ENCODE data around the gene HELB.

DNA sequence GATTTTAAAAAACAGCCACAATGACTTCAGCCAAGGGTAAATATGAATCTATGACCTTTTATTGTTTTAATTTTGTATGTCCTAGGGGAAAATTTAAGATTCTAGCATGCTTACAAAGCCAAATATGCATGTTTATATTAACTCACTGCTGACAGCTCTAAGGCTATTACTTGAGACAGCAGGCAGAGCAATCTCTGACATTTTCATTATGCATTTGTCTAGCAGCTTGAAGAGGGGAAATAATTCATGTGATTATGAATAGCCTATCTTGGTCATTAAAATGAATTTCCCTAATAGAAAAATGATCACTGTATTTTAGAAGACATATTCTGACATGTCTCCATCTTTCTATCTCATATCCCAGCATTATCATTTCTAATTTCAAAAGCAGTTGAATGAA, 46.6 kb upstream of the HELB start:
- TF ChIP-seq, protein P1, sequence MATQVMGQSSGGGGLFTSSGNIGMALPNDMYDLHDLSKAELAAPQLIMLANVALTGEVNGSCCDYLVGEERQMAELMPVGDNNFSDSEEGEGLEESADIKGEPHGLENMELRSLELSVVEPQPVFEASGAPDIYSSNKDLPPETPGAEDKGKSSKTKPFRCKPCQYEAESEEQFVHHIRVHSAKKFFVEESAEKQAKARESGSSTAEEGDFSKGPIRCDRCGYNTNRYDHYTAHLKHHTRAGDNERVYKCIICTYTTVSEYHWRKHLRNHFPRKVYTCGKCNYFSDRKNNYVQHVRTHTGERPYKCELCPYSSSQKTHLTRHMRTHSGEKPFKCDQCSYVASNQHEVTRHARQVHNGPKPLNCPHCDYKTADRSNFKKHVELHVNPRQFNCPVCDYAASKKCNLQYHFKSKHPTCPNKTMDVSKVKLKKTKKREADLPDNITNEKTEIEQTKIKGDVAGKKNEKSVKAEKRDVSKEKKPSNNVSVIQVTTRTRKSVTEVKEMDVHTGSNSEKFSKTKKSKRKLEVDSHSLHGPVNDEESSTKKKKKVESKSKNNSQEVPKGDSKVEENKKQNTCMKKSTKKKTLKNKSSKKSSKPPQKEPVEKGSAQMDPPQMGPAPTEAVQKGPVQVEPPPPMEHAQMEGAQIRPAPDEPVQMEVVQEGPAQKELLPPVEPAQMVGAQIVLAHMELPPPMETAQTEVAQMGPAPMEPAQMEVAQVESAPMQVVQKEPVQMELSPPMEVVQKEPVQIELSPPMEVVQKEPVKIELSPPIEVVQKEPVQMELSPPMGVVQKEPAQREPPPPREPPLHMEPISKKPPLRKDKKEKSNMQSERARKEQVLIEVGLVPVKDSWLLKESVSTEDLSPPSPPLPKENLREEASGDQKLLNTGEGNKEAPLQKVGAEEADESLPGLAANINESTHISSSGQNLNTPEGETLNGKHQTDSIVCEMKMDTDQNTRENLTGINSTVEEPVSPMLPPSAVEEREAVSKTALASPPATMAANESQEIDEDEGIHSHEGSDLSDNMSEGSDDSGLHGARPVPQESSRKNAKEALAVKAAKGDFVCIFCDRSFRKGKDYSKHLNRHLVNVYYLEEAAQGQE (IDR thresholded peaks at IDR 0.05; ENCODE audit: low read depth, low read length), result no peak
- TF ChIP-seq, protein P2, sequence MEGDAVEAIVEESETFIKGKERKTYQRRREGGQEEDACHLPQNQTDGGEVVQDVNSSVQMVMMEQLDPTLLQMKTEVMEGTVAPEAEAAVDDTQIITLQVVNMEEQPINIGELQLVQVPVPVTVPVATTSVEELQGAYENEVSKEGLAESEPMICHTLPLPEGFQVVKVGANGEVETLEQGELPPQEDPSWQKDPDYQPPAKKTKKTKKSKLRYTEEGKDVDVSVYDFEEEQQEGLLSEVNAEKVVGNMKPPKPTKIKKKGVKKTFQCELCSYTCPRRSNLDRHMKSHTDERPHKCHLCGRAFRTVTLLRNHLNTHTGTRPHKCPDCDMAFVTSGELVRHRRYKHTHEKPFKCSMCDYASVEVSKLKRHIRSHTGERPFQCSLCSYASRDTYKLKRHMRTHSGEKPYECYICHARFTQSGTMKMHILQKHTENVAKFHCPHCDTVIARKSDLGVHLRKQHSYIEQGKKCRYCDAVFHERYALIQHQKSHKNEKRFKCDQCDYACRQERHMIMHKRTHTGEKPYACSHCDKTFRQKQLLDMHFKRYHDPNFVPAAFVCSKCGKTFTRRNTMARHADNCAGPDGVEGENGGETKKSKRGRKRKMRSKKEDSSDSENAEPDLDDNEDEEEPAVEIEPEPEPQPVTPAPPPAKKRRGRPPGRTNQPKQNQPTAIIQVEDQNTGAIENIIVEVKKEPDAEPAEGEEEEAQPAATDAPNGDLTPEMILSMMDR (IDR thresholded peaks at IDR 0.05 in 2 of 3, conservative IDR thresholded peaks at IDR 0.05 in 1 of 3; ENCODE audit: control insufficient read depth in 2 of 3, extremely low read depth in 1 of 3, insufficient read depth in 1 of 3, low read depth in 3 of 3, low read length in 3 of 3), result no peak
- TF ChIP-seq YY1 (IDR thresholded peaks at IDR 0.05; ENCODE audit: low read depth, low read length) (no peak), GATAD2B (conservative IDR thresholded peaks at IDR 0.05; ENCODE audit: low read depth) (no peak), ASH2L (IDR thresholded peaks at IDR 0.05; ENCODE audit: borderline replicate concordance, low read depth) (no peak), EP300 (IDR thresholded peaks at IDR 0.05; ENCODE audit: borderline replicate concordance in 1 of 2, control insufficient read depth in 1 of 2, low read depth in 2 of 2, low read length in 2 of 2) (no peak), KAT2A (conservative IDR thresholded peaks at IDR 0.05; ENCODE audit: control insufficient read depth, low read depth, low read length) (no peak), SIN3A (IDR thresholded peaks at IDR 0.05; ENCODE audit: low read depth, low read length) (no peak), EZH2 (IDR thresholded peaks at IDR 0.05; ENCODE audit: borderline replicate concordance, control insufficient read depth, low read depth, low read length) (no peak)
- TF ChIP-seq, protein P3, sequence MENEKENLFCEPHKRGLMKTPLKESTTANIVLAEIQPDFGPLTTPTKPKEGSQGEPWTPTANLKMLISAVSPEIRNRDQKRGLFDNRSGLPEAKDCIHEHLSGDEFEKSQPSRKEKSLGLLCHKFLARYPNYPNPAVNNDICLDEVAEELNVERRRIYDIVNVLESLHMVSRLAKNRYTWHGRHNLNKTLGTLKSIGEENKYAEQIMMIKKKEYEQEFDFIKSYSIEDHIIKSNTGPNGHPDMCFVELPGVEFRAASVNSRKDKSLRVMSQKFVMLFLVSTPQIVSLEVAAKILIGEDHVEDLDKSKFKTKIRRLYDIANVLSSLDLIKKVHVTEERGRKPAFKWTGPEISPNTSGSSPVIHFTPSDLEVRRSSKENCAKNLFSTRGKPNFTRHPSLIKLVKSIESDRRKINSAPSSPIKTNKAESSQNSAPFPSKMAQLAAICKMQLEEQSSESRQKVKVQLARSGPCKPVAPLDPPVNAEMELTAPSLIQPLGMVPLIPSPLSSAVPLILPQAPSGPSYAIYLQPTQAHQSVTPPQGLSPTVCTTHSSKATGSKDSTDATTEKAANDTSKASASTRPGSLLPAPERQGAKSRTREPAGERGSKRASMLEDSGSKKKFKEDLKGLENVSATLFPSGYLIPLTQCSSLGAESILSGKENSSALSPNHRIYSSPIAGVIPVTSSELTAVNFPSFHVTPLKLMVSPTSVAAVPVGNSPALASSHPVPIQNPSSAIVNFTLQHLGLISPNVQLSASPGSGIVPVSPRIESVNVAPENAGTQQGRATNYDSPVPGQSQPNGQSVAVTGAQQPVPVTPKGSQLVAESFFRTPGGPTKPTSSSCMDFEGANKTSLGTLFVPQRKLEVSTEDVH (IDR thresholded peaks at IDR 0.05; ENCODE audit: low read depth, partially characterized antibody), result no peak
- TF ChIP-seq, protein P4, sequence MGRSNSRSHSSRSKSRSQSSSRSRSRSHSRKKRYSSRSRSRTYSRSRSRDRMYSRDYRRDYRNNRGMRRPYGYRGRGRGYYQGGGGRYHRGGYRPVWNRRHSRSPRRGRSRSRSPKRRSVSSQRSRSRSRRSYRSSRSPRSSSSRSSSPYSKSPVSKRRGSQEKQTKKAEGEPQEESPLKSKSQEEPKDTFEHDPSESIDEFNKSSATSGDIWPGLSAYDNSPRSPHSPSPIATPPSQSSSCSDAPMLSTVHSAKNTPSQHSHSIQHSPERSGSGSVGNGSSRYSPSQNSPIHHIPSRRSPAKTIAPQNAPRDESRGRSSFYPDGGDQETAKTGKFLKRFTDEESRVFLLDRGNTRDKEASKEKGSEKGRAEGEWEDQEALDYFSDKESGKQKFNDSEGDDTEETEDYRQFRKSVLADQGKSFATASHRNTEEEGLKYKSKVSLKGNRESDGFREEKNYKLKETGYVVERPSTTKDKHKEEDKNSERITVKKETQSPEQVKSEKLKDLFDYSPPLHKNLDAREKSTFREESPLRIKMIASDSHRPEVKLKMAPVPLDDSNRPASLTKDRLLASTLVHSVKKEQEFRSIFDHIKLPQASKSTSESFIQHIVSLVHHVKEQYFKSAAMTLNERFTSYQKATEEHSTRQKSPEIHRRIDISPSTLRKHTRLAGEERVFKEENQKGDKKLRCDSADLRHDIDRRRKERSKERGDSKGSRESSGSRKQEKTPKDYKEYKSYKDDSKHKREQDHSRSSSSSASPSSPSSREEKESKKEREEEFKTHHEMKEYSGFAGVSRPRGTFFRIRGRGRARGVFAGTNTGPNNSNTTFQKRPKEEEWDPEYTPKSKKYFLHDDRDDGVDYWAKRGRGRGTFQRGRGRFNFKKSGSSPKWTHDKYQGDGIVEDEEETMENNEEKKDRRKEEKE (IDR thresholded peaks at IDR 0.05), result no peak
- TF ChIP-seq, protein P5, sequence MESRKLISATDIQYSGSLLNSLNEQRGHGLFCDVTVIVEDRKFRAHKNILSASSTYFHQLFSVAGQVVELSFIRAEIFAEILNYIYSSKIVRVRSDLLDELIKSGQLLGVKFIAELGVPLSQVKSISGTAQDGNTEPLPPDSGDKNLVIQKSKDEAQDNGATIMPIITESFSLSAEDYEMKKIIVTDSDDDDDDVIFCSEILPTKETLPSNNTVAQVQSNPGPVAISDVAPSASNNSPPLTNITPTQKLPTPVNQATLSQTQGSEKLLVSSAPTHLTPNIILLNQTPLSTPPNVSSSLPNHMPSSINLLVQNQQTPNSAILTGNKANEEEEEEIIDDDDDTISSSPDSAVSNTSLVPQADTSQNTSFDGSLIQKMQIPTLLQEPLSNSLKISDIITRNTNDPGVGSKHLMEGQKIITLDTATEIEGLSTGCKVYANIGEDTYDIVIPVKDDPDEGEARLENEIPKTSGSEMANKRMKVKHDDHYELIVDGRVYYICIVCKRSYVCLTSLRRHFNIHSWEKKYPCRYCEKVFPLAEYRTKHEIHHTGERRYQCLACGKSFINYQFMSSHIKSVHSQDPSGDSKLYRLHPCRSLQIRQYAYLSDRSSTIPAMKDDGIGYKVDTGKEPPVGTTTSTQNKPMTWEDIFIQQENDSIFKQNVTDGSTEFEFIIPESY (IDR thresholded peaks at IDR 0.05), result no peak
- TF ChIP-seq, protein P6, sequence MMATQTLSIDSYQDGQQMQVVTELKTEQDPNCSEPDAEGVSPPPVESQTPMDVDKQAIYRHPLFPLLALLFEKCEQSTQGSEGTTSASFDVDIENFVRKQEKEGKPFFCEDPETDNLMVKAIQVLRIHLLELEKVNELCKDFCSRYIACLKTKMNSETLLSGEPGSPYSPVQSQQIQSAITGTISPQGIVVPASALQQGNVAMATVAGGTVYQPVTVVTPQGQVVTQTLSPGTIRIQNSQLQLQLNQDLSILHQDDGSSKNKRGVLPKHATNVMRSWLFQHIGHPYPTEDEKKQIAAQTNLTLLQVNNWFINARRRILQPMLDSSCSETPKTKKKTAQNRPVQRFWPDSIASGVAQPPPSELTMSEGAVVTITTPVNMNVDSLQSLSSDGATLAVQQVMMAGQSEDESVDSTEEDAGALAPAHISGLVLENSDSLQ (IDR thresholded peaks at IDR 0.05), result no peak
